ENCODE measurements around the gene HKDC1.

Gene HKDC1

GRCh38 chr10:69312528-69312927 lies 92.4 kb downstream of the HKDC1 start:
- TF ChIP-seq ZFX (IDR thresholded peaks at IDR 0.05; ENCODE audit: borderline replicate concordance) (no peak), CTCF (IDR thresholded peaks at IDR 0.05) (no peak)
- H3K27ac ChIP-seq, result no peak overlapping the region

GRCh38 chr10:69315100-69315542 lies 95.0 kb downstream of the HKDC1 start:
- H3K27ac ChIP-seq, result no peak overlapping the region
- TF ChIP-seq CTCF (IDR thresholded peaks at IDR 0.05), result no peak
- TF ChIP-seq ZFX (IDR thresholded peaks at IDR 0.05; ENCODE audit: borderline replicate concordance), result no peak

GRCh38 chr10:69315610-69316312 lies 95.6 kb downstream of the HKDC1 start:
- TF ChIP-seq ZFX (IDR thresholded peaks at IDR 0.05; ENCODE audit: borderline replicate concordance), result no peak
- TF ChIP-seq CTCF (IDR thresholded peaks at IDR 0.05), result no peak

GRCh38 chr10:69316313-69317059 lies 96.4 kb downstream of the HKDC1 start:
- peak overlapping the region; percentile 95 for H3K27ac ChIP-seq

More at GRCh38 chr10:69315610-69316312, 95.6 kb downstream of the HKDC1 start:
- peak overlapping the region; percentile 95 for H3K27ac ChIP-seq

More at GRCh38 chr10:69316313-69317059, 96.4 kb downstream of the HKDC1 start:
- TF ChIP-seq ZFX (IDR thresholded peaks at IDR 0.05; ENCODE audit: borderline replicate concordance) (no peak), CTCF (IDR thresholded peaks at IDR 0.05) (no peak)
